Measurements from ENCODE around the gene ZNF766. TPM values are rescaled to one million over a fixed set of nuclear protein-coding genes. Genes with fewer than 3 reads are reported as not detected.
"Not testable (repeated sequence)": the region's sequence is repeated elsewhere in the genome, so short reads cannot be mapped to it uniquely, and the experiment has no call there.

Gene ZNF766
- total RNA-seq, 1 donor from 2014 or later: 8.4 TPM

- peaks cover 33 to 37% (median 35%) of the 10 kb centered on the region in 3 donors for H3K36me3 ChIP-seq (ENCODE audit: control insufficient read depth in 3 of 3, insufficient read depth in 3 of 3, low read length in 3 of 3)
- no peaks in the 10 kb centered on the region for H3K27me3 ChIP-seq (ENCODE audit: control insufficient read depth in 3 of 3, insufficient read depth in 3 of 3, low read length in 3 of 3)
- H3K9me3 ChIP-seq (ENCODE audit: control insufficient read depth in 3 of 3, low read length in 3 of 3): no peaks in the 10 kb centered on the region
- peaks cover 9 to 14% (median 10%) of the 10 kb centered on the region in 3 donors for H3K4me1 ChIP-seq (ENCODE audit: control insufficient read depth in 3 of 3, insufficient read depth in 3 of 3, low read length in 3 of 3)
- H3K4me3 ChIP-seq (ENCODE audit: low read length in 3 of 3): peak overlapping the region; percentile 92
- peak overlapping the region; percentile 94 for H3K27ac ChIP-seq (ENCODE audit: low read depth, low read length)
- peak overlapping the region; percentile 94 to 97 (median 95) for H3K9ac ChIP-seq (ENCODE audit: low read depth in 1 of 3, low read length in 3 of 3)
These were observed 28.4 kb downstream of the ZNF766 start for GRCh38 chr19:52297601-52298364.

DNA sequence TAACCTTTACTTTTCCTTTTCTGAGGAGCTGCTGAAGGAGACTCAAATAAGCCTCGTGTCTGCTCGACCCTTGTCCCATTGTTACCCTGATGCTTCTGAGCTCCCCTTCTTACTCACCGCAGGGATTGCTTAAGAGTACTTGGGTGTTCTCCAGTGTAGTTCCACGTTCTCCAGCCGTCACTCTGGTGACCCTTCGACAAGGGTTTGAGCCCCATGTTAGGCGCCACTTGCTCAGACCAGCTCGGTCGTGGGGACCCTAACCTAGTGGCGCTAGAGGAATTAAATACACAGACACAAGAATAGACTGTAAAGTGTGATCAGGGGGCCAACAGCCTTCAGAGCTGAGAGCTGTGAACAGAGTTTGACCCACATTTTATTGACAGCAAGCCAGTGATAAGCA is 37.9 kb downstream of the ZNF766 start:
- H3K36me3 ChIP-seq (ENCODE audit: control insufficient read depth in 3 of 3, insufficient read depth in 3 of 3, low read length in 3 of 3): peaks cover 53 to 83% (median 75%) of the 10 kb centered on the region in 3 donors
- no peak overlapping the region for H3K9ac ChIP-seq (ENCODE audit: low read depth in 1 of 3, low read length in 3 of 3)
- H3K4me3 ChIP-seq (ENCODE audit: low read length in 3 of 3): peak overlapping the region in 1 of 3 donors; percentile 38
- H3K4me1 ChIP-seq (ENCODE audit: control insufficient read depth in 3 of 3, insufficient read depth in 3 of 3, low read length in 3 of 3): no peaks in the 10 kb centered on the region
- H3K9me3 ChIP-seq (ENCODE audit: control insufficient read depth in 3 of 3, low read length in 3 of 3): peaks cover 26 to 40% (median 31%) of the 10 kb centered on the region in 3 donors
- H3K27ac ChIP-seq (ENCODE audit: low read depth, low read length): no peak overlapping the region
- H3K27me3 ChIP-seq (ENCODE audit: control insufficient read depth in 3 of 3, insufficient read depth in 3 of 3, low read length in 3 of 3): no peaks in the 10 kb centered on the region

DNA sequence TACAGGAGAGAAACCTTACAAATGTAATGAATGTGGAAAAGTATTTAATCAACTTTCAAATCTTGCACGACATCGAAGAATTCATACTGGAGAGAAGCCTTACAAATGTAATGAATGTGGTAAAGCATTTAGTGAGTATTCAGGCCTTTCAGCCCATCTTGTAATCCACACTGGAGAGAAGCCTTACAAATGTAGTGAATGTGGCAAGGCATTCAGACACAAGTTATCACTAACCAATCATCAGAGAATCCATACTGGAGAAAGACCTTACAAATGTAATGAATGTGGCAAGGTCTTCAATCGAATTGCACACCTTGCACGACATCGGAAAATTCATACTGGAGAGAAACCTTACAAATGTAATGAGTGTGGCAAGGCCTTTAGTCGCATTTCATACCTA is 53.0 kb downstream of the ZNF766 start:
- peaks cover 44 to 59% (median 51%) of the 10 kb centered on the region in 3 donors for H3K36me3 ChIP-seq (ENCODE audit: control insufficient read depth in 3 of 3, insufficient read depth in 3 of 3, low read length in 3 of 3)
- peaks cover 30 to 77% (median 42%) of the 10 kb centered on the region in 3 donors for H3K9me3 ChIP-seq (ENCODE audit: control insufficient read depth in 3 of 3, low read length in 3 of 3)

DNA sequence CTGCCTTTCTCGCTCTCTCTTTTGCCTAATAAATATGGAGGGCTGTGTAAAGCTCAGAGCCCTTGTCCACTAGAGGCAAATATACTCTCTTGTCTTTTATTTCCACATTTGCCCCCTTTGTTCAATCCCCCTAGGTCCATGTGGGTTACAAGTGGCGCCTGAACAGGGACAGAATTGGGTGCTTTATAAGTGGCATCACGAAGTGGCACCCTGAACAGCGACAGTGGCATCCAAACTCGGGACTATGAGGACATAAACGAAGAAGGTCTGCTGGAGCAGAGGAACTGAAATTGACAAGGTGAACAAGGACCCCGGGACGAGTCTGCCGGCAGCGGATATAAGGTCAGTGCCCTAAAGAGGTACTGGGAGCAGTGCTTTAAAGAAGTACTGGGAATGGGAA is 62.4 kb downstream of the ZNF766 start:
- H3K4me3 ChIP-seq (ENCODE audit: low read length in 3 of 3): peak overlapping the region in 1 of 3 donors; percentile 30
- peaks cover 11 to 36% (median 21%) of the 10 kb centered on the region in 3 donors for H3K9me3 ChIP-seq (ENCODE audit: control insufficient read depth in 3 of 3, low read length in 3 of 3)
- H3K4me1 ChIP-seq (ENCODE audit: control insufficient read depth in 3 of 3, insufficient read depth in 3 of 3, low read length in 3 of 3): peaks cover under 1 to 1% (median under 1%) of the 10 kb centered on the region in 3 donors
- no peak overlapping the region for H3K9ac ChIP-seq (ENCODE audit: low read depth in 1 of 3, low read length in 3 of 3)
- no peak overlapping the region for H3K27ac ChIP-seq (ENCODE audit: low read depth, low read length)
- H3K27me3 ChIP-seq (ENCODE audit: control insufficient read depth in 3 of 3, insufficient read depth in 3 of 3, low read length in 3 of 3): no peaks in the 10 kb centered on the region
- H3K36me3 ChIP-seq (ENCODE audit: control insufficient read depth in 3 of 3, insufficient read depth in 3 of 3, low read length in 3 of 3): no peaks in the 10 kb centered on the region

More for the DNA sequence above, 53.0 kb downstream of the ZNF766 start:
- H3K4me1 ChIP-seq (ENCODE audit: control insufficient read depth in 3 of 3, insufficient read depth in 3 of 3, low read length in 3 of 3): no peaks in the 10 kb centered on the region
- H3K27ac ChIP-seq (ENCODE audit: low read depth, low read length): no peak overlapping the region
- no peaks in the 10 kb centered on the region for H3K27me3 ChIP-seq (ENCODE audit: control insufficient read depth in 3 of 3, insufficient read depth in 3 of 3, low read length in 3 of 3)
- no peak overlapping the region for H3K9ac ChIP-seq (ENCODE audit: low read depth in 1 of 3, low read length in 3 of 3)
- peak overlapping the region in 1 of 3 donors; percentile 62 for H3K4me3 ChIP-seq (ENCODE audit: low read length in 3 of 3)

GRCh38 chr19:52335768-52336116 is 66.4 kb downstream of the ZNF766 start:
- Histone ChIP-seq H3K4me3 (ENCODE audit: low read length in 3 of 3) (peak overlapping the region; percentile 77 to 91 (median 86)), H3K27me3 (ENCODE audit: control insufficient read depth in 3 of 3, insufficient read depth in 3 of 3, low read length in 3 of 3) (no peaks in the 10 kb centered on the region), H3K9me3 (ENCODE audit: control insufficient read depth in 3 of 3, low read length in 3 of 3) (peaks cover 11 to 21% (median 21%) of the 10 kb centered on the region in 3 donors), H3K36me3 (ENCODE audit: control insufficient read depth in 3 of 3, insufficient read depth in 3 of 3, low read length in 3 of 3) (no peaks in the 10 kb centered on the region), H3K9ac (ENCODE audit: low read depth in 1 of 3, low read length in 3 of 3) (peak overlapping the region; percentile 87 to 94 (median 89)), H3K27ac (ENCODE audit: low read depth, low read length) (no peak overlapping the region), H3K4me1 (ENCODE audit: control insufficient read depth in 3 of 3, insufficient read depth in 3 of 3, low read length in 3 of 3) (peaks cover 4 to 7% (median 6%) of the 10 kb centered on the region in 3 donors)

DNA sequence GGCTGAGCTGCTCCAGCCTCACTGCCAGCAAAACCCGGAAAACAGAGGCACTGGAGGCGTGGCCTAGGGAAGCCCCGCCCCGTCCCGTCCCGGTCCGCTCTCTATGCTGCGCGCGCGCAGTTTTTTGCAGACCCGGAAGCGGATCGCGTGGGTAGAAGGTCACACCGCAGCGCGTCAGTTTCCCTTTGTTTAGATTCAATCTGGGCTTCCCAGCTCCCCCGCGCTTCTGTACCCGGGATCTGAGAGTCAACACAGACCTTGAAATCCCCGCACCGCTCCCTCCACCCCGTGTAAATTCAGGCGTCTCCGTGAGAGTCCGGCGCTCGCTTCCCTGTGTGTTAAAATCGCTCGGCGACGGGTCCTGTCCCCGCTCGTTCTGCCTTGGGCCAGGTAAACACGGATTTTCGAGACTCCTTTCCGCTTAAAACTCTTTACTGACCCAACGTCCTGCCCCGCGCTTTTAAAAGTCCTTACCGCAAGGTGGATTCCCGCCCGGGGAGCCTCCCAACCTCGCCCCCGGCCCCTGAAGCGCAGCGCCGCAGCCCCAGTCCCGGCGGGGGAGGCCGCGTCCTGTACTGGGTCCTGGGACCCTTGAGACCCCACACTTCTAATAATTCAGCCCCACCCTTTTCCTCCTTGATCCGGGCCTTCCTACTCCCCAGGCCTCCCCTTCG is 66.9 kb downstream of the ZNF766 start, which contains the start of gene ZNF610:
TSS of gene ZNF610 (plus strand) at position 127 of the 674 bp plus-strand sequence. CDS start 12,930 bp downstream, outside the sequence.
- peak within 1 kb of the TSS; percentile 77 to 91 (median 86) for H3K4me3 ChIP-seq (ENCODE audit: low read length in 3 of 3)
- H3K9ac ChIP-seq (ENCODE audit: low read depth in 1 of 3, low read length in 3 of 3): peak within 1 kb of the TSS; percentile 87 to 94 (median 89)
- H3K4me1 ChIP-seq (ENCODE audit: control insufficient read depth in 3 of 3, insufficient read depth in 3 of 3, low read length in 3 of 3): peaks cover 4 to 7% (median 6%) of the 10 kb centered on the region in 3 donors
- H3K27ac ChIP-seq (ENCODE audit: low read depth, low read length): peak within 1 kb of the TSS; percentile 60
- H3K27me3 ChIP-seq (ENCODE audit: control insufficient read depth in 3 of 3, insufficient read depth in 3 of 3, low read length in 3 of 3): no peaks in the 10 kb centered on the region
- peaks cover 11 to 17% (median 16%) of the 10 kb centered on the region in 3 donors for H3K9me3 ChIP-seq (ENCODE audit: control insufficient read depth in 3 of 3, low read length in 3 of 3)
- H3K36me3 ChIP-seq (ENCODE audit: control insufficient read depth in 3 of 3, insufficient read depth in 3 of 3, low read length in 3 of 3): no peaks in the 10 kb centered on the region

DNA sequence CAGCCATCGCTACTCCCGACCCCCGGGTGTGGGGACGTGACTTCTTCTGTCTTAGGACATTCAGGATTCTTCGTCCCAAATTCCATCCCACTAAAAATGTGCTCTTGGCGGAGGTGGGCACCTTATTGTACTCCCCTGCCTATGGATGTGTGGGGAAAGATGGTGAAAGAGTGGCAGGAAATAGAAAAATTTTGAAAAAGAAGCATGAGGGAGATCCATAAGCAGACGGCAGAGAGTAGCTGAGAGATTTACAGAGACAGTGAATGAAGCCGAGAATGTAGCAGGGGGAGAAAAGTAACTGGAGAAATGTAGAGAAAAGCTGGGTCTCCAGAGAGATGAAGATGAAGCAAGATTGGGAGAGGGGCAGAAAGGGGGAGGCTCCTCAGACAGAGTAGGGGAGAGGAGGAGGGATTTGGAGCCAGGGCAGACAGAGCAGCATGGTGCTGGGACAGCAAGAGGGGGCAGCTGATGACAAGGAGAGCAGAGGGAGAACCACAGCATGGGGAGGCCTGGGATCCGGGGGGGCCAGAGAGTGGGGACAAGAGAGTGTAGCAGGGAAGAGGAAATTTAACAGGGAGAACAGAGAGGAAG is 67.5 kb downstream of the ZNF766 start:
- peak overlapping the region; percentile 60 for H3K27ac ChIP-seq (ENCODE audit: low read depth, low read length)
- peak overlapping the region; percentile 87 to 94 (median 89) for H3K9ac ChIP-seq (ENCODE audit: low read depth in 1 of 3, low read length in 3 of 3)
- no peaks in the 10 kb centered on the region for H3K36me3 ChIP-seq (ENCODE audit: control insufficient read depth in 3 of 3, insufficient read depth in 3 of 3, low read length in 3 of 3)
- H3K4me1 ChIP-seq (ENCODE audit: control insufficient read depth in 3 of 3, insufficient read depth in 3 of 3, low read length in 3 of 3): peaks cover 4 to 7% (median 6%) of the 10 kb centered on the region in 3 donors
- no peaks in the 10 kb centered on the region for H3K27me3 ChIP-seq (ENCODE audit: control insufficient read depth in 3 of 3, insufficient read depth in 3 of 3, low read length in 3 of 3)
- H3K9me3 ChIP-seq (ENCODE audit: control insufficient read depth in 3 of 3, low read length in 3 of 3): peaks cover 5 to 11% (median 10%) of the 10 kb centered on the region in 3 donors
- peak overlapping the region; percentile 77 to 91 (median 86) for H3K4me3 ChIP-seq (ENCODE audit: low read length in 3 of 3)

- H3K4me1 ChIP-seq (ENCODE audit: control insufficient read depth in 3 of 3, insufficient read depth in 3 of 3, low read length in 3 of 3); H3K9ac ChIP-seq (ENCODE audit: low read depth in 1 of 3, low read length in 3 of 3); H3K36me3 ChIP-seq (ENCODE audit: control insufficient read depth in 3 of 3, insufficient read depth in 3 of 3, low read length in 3 of 3); H3K4me3 ChIP-seq (ENCODE audit: low read length in 3 of 3); H3K9me3 ChIP-seq (ENCODE audit: control insufficient read depth in 3 of 3, low read length in 3 of 3); H3K27ac ChIP-seq (ENCODE audit: low read depth, low read length); H3K27me3 ChIP-seq (ENCODE audit: control insufficient read depth in 3 of 3, insufficient read depth in 3 of 3, low read length in 3 of 3): not testable (repeated sequence)
These were observed 69.6 kb downstream of the ZNF766 start for GRCh38 chr19:52339022-52339421.

- no peaks in the 10 kb centered on the region for H3K27me3 ChIP-seq (ENCODE audit: control insufficient read depth in 3 of 3, insufficient read depth in 3 of 3, low read length in 3 of 3)
- H3K9ac ChIP-seq (ENCODE audit: low read depth in 1 of 3, low read length in 3 of 3): no peak overlapping the region
- no peaks in the 10 kb centered on the region for H3K4me1 ChIP-seq (ENCODE audit: control insufficient read depth in 3 of 3, insufficient read depth in 3 of 3, low read length in 3 of 3)
- no peaks in the 10 kb centered on the region for H3K9me3 ChIP-seq (ENCODE audit: control insufficient read depth in 3 of 3, low read length in 3 of 3)
- H3K4me3 ChIP-seq (ENCODE audit: low read length in 3 of 3): no peak overlapping the region
- no peak overlapping the region for H3K27ac ChIP-seq (ENCODE audit: low read depth, low read length)
- peaks cover 2 to 7% (median 6%) of the 10 kb centered on the region in 3 donors for H3K36me3 ChIP-seq (ENCODE audit: control insufficient read depth in 3 of 3, insufficient read depth in 3 of 3, low read length in 3 of 3)
These were observed 74.2 kb downstream of the ZNF766 start for GRCh38 chr19:52343548-52343947.

All from skeletal muscle tissue (tissue), 4 donors.